ENCODE results near the gene DCXR.

DNA sequence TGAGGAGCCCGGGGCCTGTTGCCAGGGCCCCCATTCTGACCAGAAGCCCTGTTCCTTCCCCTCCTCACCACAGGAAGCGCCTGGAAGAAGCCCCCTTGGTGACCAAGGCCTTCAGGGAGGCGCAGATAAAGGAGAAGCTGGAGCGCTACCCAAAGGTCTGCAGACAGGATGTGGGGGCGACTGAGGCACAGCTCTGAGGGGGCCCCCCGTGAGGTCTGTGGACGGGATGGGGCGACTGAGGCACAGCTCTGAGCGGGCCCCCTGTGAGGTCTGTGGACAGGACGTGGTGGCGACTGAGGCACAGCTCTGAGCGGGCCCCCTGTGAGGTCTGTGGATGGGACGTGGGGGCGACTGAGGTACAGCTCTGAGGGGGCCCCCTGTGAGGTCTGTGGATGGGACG is 28.1 kb downstream of the DCXR start:
- TF ChIP-seq EZH2 (IDR thresholded peaks at IDR 0.05) (no peak), EZH2phosphoT487 (IDR thresholded peaks at IDR 0.05) (no peak)
- TF ChIP-seq, protein P1, sequence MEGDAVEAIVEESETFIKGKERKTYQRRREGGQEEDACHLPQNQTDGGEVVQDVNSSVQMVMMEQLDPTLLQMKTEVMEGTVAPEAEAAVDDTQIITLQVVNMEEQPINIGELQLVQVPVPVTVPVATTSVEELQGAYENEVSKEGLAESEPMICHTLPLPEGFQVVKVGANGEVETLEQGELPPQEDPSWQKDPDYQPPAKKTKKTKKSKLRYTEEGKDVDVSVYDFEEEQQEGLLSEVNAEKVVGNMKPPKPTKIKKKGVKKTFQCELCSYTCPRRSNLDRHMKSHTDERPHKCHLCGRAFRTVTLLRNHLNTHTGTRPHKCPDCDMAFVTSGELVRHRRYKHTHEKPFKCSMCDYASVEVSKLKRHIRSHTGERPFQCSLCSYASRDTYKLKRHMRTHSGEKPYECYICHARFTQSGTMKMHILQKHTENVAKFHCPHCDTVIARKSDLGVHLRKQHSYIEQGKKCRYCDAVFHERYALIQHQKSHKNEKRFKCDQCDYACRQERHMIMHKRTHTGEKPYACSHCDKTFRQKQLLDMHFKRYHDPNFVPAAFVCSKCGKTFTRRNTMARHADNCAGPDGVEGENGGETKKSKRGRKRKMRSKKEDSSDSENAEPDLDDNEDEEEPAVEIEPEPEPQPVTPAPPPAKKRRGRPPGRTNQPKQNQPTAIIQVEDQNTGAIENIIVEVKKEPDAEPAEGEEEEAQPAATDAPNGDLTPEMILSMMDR (IDR thresholded peaks at IDR 0.05): no peak

Measured in neural progenitor cell (in vitro differentiated cells).